BE2C (cell line): ENCODE measurements around the gene TXNRD2.

ENCODE experiments used
- DNase-seq: peaks from one replicate; pipeline ENCODE4 v3.0.0-alpha.2; 2020
- H3K27me3 ChIP-seq: fragments of 250-450 bp; sonication (Bioruptor Pico); 2 replicates; pipeline ENCODE4 v1.5.1; 2020; ENCODE audit warnings: mild to moderate bottlenecking
- H3K36me3 ChIP-seq: fragments of 250-450 bp; sonication (Bioruptor Pico); 2 replicates; pipeline ENCODE4 v1.5.1; 2020; ENCODE audit warnings: mild to moderate bottlenecking
- H3K4me1 ChIP-seq: fragments of 250-450 bp; sonication (Bioruptor Pico); 2 replicates; pipeline ENCODE4 v1.5.1; 2020
- H3K4me3 ChIP-seq: 2 replicates; pipeline ENCODE4 v1.5.1; 2011; ENCODE audit warnings: low read depth, low read length
- H3K9me3 ChIP-seq: fragments of 250-450 bp; sonication (Bioruptor Pico); 2 replicates; pipeline ENCODE4 v1.5.1; 2020
- TF ChIP-seq, protein P1 (sequence below): IDR thresholded peaks from 2 replicates; pipeline ENCODE4 v1.5.1; 2012; ENCODE audit warnings: mild to moderate bottlenecking, low read depth, low read length

TXNRD2 gene

GRCh38 chr22:19859861-19860510 lies 81.6 kb downstream of the TXNRD2 start:
- TF ChIP-seq, protein P1, sequence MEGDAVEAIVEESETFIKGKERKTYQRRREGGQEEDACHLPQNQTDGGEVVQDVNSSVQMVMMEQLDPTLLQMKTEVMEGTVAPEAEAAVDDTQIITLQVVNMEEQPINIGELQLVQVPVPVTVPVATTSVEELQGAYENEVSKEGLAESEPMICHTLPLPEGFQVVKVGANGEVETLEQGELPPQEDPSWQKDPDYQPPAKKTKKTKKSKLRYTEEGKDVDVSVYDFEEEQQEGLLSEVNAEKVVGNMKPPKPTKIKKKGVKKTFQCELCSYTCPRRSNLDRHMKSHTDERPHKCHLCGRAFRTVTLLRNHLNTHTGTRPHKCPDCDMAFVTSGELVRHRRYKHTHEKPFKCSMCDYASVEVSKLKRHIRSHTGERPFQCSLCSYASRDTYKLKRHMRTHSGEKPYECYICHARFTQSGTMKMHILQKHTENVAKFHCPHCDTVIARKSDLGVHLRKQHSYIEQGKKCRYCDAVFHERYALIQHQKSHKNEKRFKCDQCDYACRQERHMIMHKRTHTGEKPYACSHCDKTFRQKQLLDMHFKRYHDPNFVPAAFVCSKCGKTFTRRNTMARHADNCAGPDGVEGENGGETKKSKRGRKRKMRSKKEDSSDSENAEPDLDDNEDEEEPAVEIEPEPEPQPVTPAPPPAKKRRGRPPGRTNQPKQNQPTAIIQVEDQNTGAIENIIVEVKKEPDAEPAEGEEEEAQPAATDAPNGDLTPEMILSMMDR, result no peak
- peaks cover 4% of the 10 kb centered on the region; the same call in 1 of the 2 replicates for H3K4me1 ChIP-seq

GRCh38 chr22:19857382-19857781 lies 84.2 kb downstream of the TXNRD2 start:
- no peaks in the 10 kb centered on the region for H3K27me3 ChIP-seq
- H3K36me3 ChIP-seq, result 0 out of 2 replicates have a peak, but pooled peaks cover 3% of the 10 kb centered on the region
- H3K9me3 ChIP-seq, result no peaks in the 10 kb centered on the region
- TF ChIP-seq, protein P1, result no peak
- peaks cover 4% of the 10 kb centered on the region; the same call in 1 of the 2 replicates for H3K4me1 ChIP-seq
- no peak for DNase-seq
- H3K4me3 ChIP-seq, result no peak overlapping the region

More at GRCh38 chr22:19859861-19860510, 81.6 kb downstream of the TXNRD2 start:
- H3K36me3 ChIP-seq, result no peaks in the 10 kb centered on the region
- no peak overlapping the region for H3K4me3 ChIP-seq
- no peak for DNase-seq
- H3K27me3 ChIP-seq, result no peaks in the 10 kb centered on the region
- H3K9me3 ChIP-seq, result no peaks in the 10 kb centered on the region

DNA sequence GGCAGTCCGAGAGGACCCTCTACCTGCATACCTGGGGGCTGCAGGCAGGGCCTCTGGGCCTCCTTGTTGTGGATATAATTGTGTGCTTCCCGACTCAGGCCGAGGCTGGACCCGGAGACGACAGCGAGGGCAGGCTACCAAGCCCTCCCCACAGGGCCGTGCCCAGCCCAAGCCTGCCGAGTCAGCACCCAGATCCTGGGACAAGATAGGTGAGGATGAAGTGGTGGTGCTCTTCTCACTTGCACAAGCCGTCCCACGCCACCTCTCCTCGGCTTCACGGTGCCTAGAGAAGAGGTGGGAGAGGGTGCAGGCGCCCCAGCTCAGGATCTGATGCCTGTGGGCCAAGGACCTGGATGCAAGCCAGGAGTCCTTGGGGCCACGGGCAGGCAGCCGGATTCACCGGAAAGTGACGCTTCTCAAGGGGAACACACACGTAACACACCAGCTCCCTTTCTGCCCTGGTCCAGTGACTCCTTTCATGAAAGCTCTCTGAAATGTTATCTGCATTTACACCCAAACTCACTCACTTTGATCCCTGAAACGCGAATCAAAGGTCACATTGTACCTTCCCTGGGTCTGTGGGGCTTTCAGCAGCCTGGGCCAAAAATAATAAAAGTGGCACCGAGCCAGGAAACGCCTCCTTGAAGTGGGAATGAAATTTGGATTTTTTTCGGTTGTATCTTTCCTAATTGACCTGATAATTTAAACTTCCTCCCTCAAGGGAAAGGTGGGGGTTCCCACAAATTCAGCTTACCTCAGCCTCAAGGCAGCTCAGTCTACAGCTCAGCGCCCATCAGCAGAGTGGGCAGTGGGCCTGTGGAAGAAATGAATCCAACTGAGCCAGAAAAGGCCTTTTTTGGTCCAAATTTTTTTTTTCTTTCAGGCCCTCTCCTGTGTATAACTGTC lies 85.9 kb downstream of the TXNRD2 start:
- Histone ChIP-seq H3K27me3 (no peaks in the 10 kb centered on the region), H3K4me3 (peak overlapping the region; percentile 97), H3K36me3 (peaks cover 19% of the 10 kb centered on the region), H3K4me1 (peaks cover 4% of the 10 kb centered on the region; the same call in 1 of the 2 replicates), H3K9me3 (no peaks in the 10 kb centered on the region)
- DNase-seq, result peak; percentile 79
- TF ChIP-seq, protein P1, result no peak

- TF ChIP-seq, protein P1, result 0 out of 2 replicates have a peak, but pooled peaks have one; percentile 1
- H3K9me3 ChIP-seq, result no peaks in the 10 kb centered on the region
- H3K4me1 ChIP-seq, result peaks cover 4% of the 10 kb centered on the region; the same call in 1 of the 2 replicates
- peak; percentile 99 for DNase-seq
- H3K27me3 ChIP-seq, result no peaks in the 10 kb centered on the region
- H3K36me3 ChIP-seq, result peaks cover 24% of the 10 kb centered on the region
- peak within 1 kb of the TSS; percentile 97 for H3K4me3 ChIP-seq
Measured at GRCh38 chr22:19854778-19855503, 86.7 kb downstream of the TXNRD2 start, which contains the start of the genes GNB1L and RTL10. Gene GNB1L (minus strand): TSS chr22:19854874. CDS start chr22:19821355, 33,519 bp downstream. Gene RTL10 (minus strand): TSS chr22:19854874. CDS start chr22:19852261, 2,613 bp downstream.

GRCh38 chr22:19853879-19854777 lies 87.5 kb downstream of the TXNRD2 start:
- TF ChIP-seq, protein P1, result no peak
- Histone ChIP-seq H3K4me1 (peaks cover 4% of the 10 kb centered on the region; the same call in 1 of the 2 replicates), H3K9me3 (no peaks in the 10 kb centered on the region), H3K27me3 (no peaks in the 10 kb centered on the region), H3K4me3 (peak overlapping the region; percentile 97), H3K36me3 (peaks cover 28% of the 10 kb centered on the region)
- DNase-seq, result no peak
